ENCODE data around the gene DDIAS.

Gene DDIAS

GRCh38 chr11:82890936-82891335, 10.6 kb upstream of the DDIAS start:
- H3K9me3 ChIP-seq = no peaks in the 10 kb centered on the region
- intact Hi-C loops (cut with DNase I; ENCODE audit: low total_unique reads) = no loop called here
- H3K4me1 ChIP-seq = peaks cover 0 to 13% (median 2%) of the 10 kb centered on the region in 4 donors
- H3K27ac ChIP-seq = no peak overlapping the region
- DNase-seq = no peak
- TF ChIP-seq CTCF (IDR thresholded peaks at IDR 0.05) = no peak
- no peaks in the 10 kb centered on the region for H3K27me3 ChIP-seq
- H3K36me3 ChIP-seq = no peaks in the 10 kb centered on the region
- H3K4me3 ChIP-seq = no peak overlapping the region

GRCh38 chr11:82892611-82893169, 8.8 kb upstream of the DDIAS start:
- no peaks in the 10 kb centered on the region for H3K27me3 ChIP-seq
- H3K9me3 ChIP-seq = no peaks in the 10 kb centered on the region
- TF ChIP-seq CTCF (IDR thresholded peaks at IDR 0.05) = no peak
- peaks cover 0 to 13% (median 2%) of the 10 kb centered on the region in 4 donors for H3K4me1 ChIP-seq
- intact Hi-C loops (cut with DNase I; ENCODE audit: low total_unique reads) = no loop called here
- DNase-seq = no peak
- no peak overlapping the region for H3K4me3 ChIP-seq
- no peaks in the 10 kb centered on the region for H3K36me3 ChIP-seq
- H3K27ac ChIP-seq = no peak overlapping the region

- DNase-seq = no peak
- Histone ChIP-seq H3K9me3 (no peaks in the 10 kb centered on the region), H3K4me1 (peaks cover 0 to 24% (median 10%) of the 10 kb centered on the region in 4 donors), H3K27ac (no peak overlapping the region), H3K36me3 (no peaks in the 10 kb centered on the region), H3K4me3 (no peak overlapping the region), H3K27me3 (no peaks in the 10 kb centered on the region)
- TF ChIP-seq CTCF (IDR thresholded peaks at IDR 0.05) = no peak
- intact Hi-C loops (cut with DNase I; ENCODE audit: low total_unique reads) = no loop called here
Observed at GRCh38 chr11:82895437-82896091, 6.0 kb upstream of the DDIAS start.

- no peak for DNase-seq
- H3K4me1 ChIP-seq = peaks cover 0 to 24% (median 10%) of the 10 kb centered on the region in 4 donors
- no peaks in the 10 kb centered on the region for H3K36me3 ChIP-seq
- H3K27ac ChIP-seq = no peak overlapping the region
- intact Hi-C loops (cut with DNase I; ENCODE audit: low total_unique reads) = no loop called here
- no peaks in the 10 kb centered on the region for H3K9me3 ChIP-seq
- no peak overlapping the region for H3K4me3 ChIP-seq
- TF ChIP-seq CTCF (IDR thresholded peaks at IDR 0.05) = no peak
- no peaks in the 10 kb centered on the region for H3K27me3 ChIP-seq
Observed at GRCh38 chr11:82896183-82896582, 5.4 kb upstream of the DDIAS start.

GRCh38 chr11:82898241-82898640, 3.3 kb upstream of the DDIAS start:
- H3K4me1 ChIP-seq = peaks cover 0 to 30% (median 16%) of the 10 kb centered on the region in 4 donors
- no peak overlapping the region for H3K27ac ChIP-seq
- H3K9me3 ChIP-seq = no peaks in the 10 kb centered on the region
- no peak for DNase-seq
- H3K36me3 ChIP-seq = no peaks in the 10 kb centered on the region
- intact Hi-C loops (cut with DNase I; ENCODE audit: low total_unique reads) = no loop called here
- no peaks in the 10 kb centered on the region for H3K27me3 ChIP-seq
- H3K4me3 ChIP-seq = no peak overlapping the region
- no peak for TF ChIP-seq CTCF (IDR thresholded peaks at IDR 0.05)

Data from tibial artery (tissue), 4 donors.